GM12878 (cell line): Measurements from ENCODE around the gene IDI1. TPM values are rescaled to one million over a fixed set of nuclear protein-coding genes. Genes with fewer than 3 reads are reported as not detected.
A peak's percentile ranks its signal among the peaks of the same experiment; 100 is the strongest.

Source experiments
- ATAC-seq: fragments of 200-7000 bp; cut with Tn5 transposase; 3 replicates; pipeline ENCODE4 v1.9.1; 2020; ENCODE audit warnings: mild to moderate bottlenecking, moderate library complexity
- BruUV-seq: library from RNA; stranded (reverse); fragments of 400-500 nt; replicated peaks from 2 replicates; lab custom pipeline; 2021; lab: Mats Ljungman, UMichigan
- CTCF ChIA-PET: fragments of 300-600 bp; sonication (Branson Sonifier 250); formaldehyde crosslinking; extraction: SDS; loops from one replicate; lab custom pipeline; 2021; ENCODE audit warnings: inconsistent platforms; lab: Yijun Ruan, JAX
- POLR2A ChIA-PET: fragments of 350-600 bp; formaldehyde crosslinking; extraction: SDS; loops from one replicate; lab custom pipeline; 2021; ENCODE audit warnings: inconsistent platforms; lab: Charles Lee
- RAD21 ChIA-PET: fragments of 300-600 bp; sonication (Branson Sonifier 250); formaldehyde crosslinking; loops from one replicate; lab custom pipeline; 2023; ENCODE audit warnings: antibody characterized with exemption; ENCODE audit not compliant: unreplicated experiment; lab: Charles Lee
- SMC1A ChIA-PET: fragments of 300-600 bp; sonication (Branson Sonifier 250); formaldehyde crosslinking; loops from one replicate; lab custom pipeline; 2023; ENCODE audit not compliant: unreplicated experiment, uncharacterized antibody; lab: Charles Lee
- DNase-seq: peaks from one replicate; pipeline ENCODE4 v3.0.0-alpha.2; 2011; ENCODE audit warnings: low read depth, low spot score
- FAIRE-seq: peaks from 3 replicates; lab custom pipeline; 2011; peaks lifted over from hg19 to GRCh38; lab: Jason Lieb, UNC
- H2AFZ ChIP-seq: 2 replicates; pipeline ENCODE4 v1.6.0; 2011; ENCODE audit warnings: low read depth, low read length, control low read depth; ENCODE audit not compliant: control insufficient read depth
- H3K27ac ChIP-seq: 2 replicates; pipeline ENCODE4 v1.5.1; 2011; ENCODE audit warnings: control low read depth; ENCODE audit not compliant: control insufficient read depth, insufficient read depth
- H3K27me3 ChIP-seq, 2 experiments: replicated peaks in 1 of 2; 2 replicates each; pipeline versions ENCODE4 v1.6.0 to v1.6.1; 2011; ENCODE audit warnings: low read length in 1 of 2; ENCODE audit not compliant: control insufficient read depth in 2 of 2, insufficient read depth in 2 of 2
- H3K36me3 ChIP-seq, 2 experiments: 2 replicates each; pipeline ENCODE4 v1.5.1; 2011; ENCODE audit warnings: low read length in 1 of 2; ENCODE audit not compliant: control insufficient read depth in 2 of 2, insufficient read depth in 2 of 2
- H3K4me1 ChIP-seq: 2 replicates; pipeline ENCODE4 v1.6.1; 2011; ENCODE audit warnings: mild to moderate bottlenecking, low read length, moderate library complexity, mixed read lengths; ENCODE audit not compliant: control insufficient read depth, insufficient read depth
- H3K4me2 ChIP-seq: 2 replicates; pipeline ENCODE4 v1.6.0; 2011; ENCODE audit warnings: control low read depth; ENCODE audit not compliant: control insufficient read depth, insufficient read depth
- H3K4me3 ChIP-seq: fragments of 200-600 bp; sonication (generic); 2 replicates; pipeline ENCODE4 v1.5.1; 2016
- H3K79me2 ChIP-seq: 2 replicates; pipeline ENCODE4 v1.6.0; 2011; ENCODE audit warnings: low read length; ENCODE audit not compliant: control insufficient read depth, insufficient read depth
- H3K9ac ChIP-seq: 2 replicates; pipeline ENCODE4 v1.8.0; 2011; ENCODE audit warnings: low read length, control low read depth, mixed read lengths; ENCODE audit not compliant: control insufficient read depth, insufficient read depth
- H3K9me3 ChIP-seq: replicated peaks from 3 replicates; pipeline ENCODE4 v1.5.1; 2011; ENCODE audit warnings: mild to moderate bottlenecking, low read length; ENCODE audit not compliant: control insufficient read depth, insufficient read depth
- H4K20me1 ChIP-seq: 2 replicates; pipeline ENCODE4 v1.6.0; 2011; ENCODE audit not compliant: control insufficient read depth, insufficient read depth
- BRCA1 ChIP-seq: IDR thresholded peaks from 2 replicates; pipeline ENCODE4 v1.6.1; 2011; ENCODE audit warnings: low read depth, low read length, improper control_type of control experiment
- ESRRA ChIP-seq: IDR thresholded peaks from 2 replicates; pipeline ENCODE4 v1.6.1; 2012; ENCODE audit warnings: mild to moderate bottlenecking, low read length, improper control_type of control experiment
- EZH2 ChIP-seq: IDR thresholded peaks from 2 replicates; pipeline ENCODE4 v1.6.1; 2012; ENCODE audit warnings: low read depth, mild to moderate bottlenecking, control low read depth, inconsistent platforms, low read length, borderline replicate concordance; ENCODE audit not compliant: control insufficient read depth
- HCFC1 ChIP-seq: fragments of 150-350 bp; IDR thresholded peaks from 2 replicates; pipeline ENCODE4 v1.6.1; 2014; ENCODE audit warnings: low read length
- KDM1A ChIP-seq: fragments of 200-600 bp; sonication (generic); IDR thresholded peaks from 2 replicates; pipeline ENCODE4 v1.6.1; 2016; ENCODE audit warnings: borderline replicate concordance
- KLF5 ChIP-seq: fragments of 450-650 bp; IDR thresholded peaks from 2 replicates; pipeline ENCODE4 v1.6.1; 2014; ENCODE audit warnings: mild to moderate bottlenecking; ENCODE audit not compliant: partially characterized antibody
- SMARCA5 ChIP-seq: fragments of 450-650 bp; IDR thresholded peaks from 2 replicates; pipeline ENCODE4 v1.6.1; 2017; ENCODE audit warnings: mild to moderate bottlenecking
- TARDBP ChIP-seq: IDR thresholded peaks from 2 replicates; pipeline ENCODE4 v1.6.1; 2016; ENCODE audit warnings: borderline replicate concordance
- TCF12 ChIP-seq: IDR thresholded peaks from 2 replicates; pipeline ENCODE4 v1.6.1; 2011; ENCODE audit warnings: low read depth, mild to moderate bottlenecking, low read length
- USF2 ChIP-seq: IDR thresholded peaks from 2 replicates; pipeline ENCODE4 v1.6.1; 2011; ENCODE audit warnings: low read depth, low read length, improper control_type of control experiment, borderline replicate concordance
- ZSCAN29 ChIP-seq: fragments of 450-650 bp; IDR thresholded peaks from 2 replicates; pipeline ENCODE4 v1.6.1; 2017; ENCODE audit warnings: mild to moderate bottlenecking, moderate library complexity
- ZZZ3 ChIP-seq: IDR thresholded peaks from 2 replicates; pipeline ENCODE4 v1.6.1; 2011; ENCODE audit warnings: low read depth; ENCODE audit not compliant: control insufficient read depth, insufficient read length
- WGBS: methylation state at CpG from one replicate; pipeline ENCODE4 v1.1.6; 2016; ENCODE audit warnings: low lambda C conversion rate; ENCODE audit not compliant: insufficient replicate concordance, insufficient coverage; ENCODE audit errors: missing lambda C conversion rate; 5-methylcytosine and 5-hydroxymethylcytosine counted together
- in situ Hi-C: fragments of 300-500 bp; cut with MboI; formaldehyde crosslinking; loops from 9 replicates; pipeline ENCODE4 v1.14.3; 2018; ENCODE audit warnings: mixed read lengths
- intact Hi-C: fragments of 100-400 bp; cut with micrococcal nuclease; formaldehyde crosslinking; loops from one replicate; pipeline ENCODE4 v1.14.2; 2022; ENCODE audit not compliant: unreplicated experiment
- polyA plus RNA-seq, 11 experiments: library from polyadenylated mRNA; depleted of rRNA in 4 of 11; unstranded in 6 of 11; stranded (reverse) in 5 of 11; fragments of >200 nt; fragmentation: Nextera tagmentation in 4 of 11; fragmentation: Illumina TruSeq in 1 of 11; extraction: Ambion mirVana in 4 of 11; extraction: Trizol in 1 of 11; gene quantifications; 1 replicate in 1 of 11; 2 replicates in 10 of 11; pipeline versions ENCODE4 v1.2.1 to v1.2.3, GENCODE V29; 2011 to 2016; ENCODE audit warnings: inconsistent platforms in 2 of 11, missing spikeins in 2 of 11, low read depth in 1 of 11
- total RNA-seq, 4 experiments: library from RNA; depleted of rRNA in 3 of 4; stranded (reverse); fragments of >200 nt in 3 of 4; fragmentation: Illumina TruSeq in 1 of 4; extraction: Trizol in 1 of 4; gene quantifications; 2 replicates each; pipeline versions ENCODE4 v1.2.1 to v1.2.3, GENCODE V29; 2013 to 2021
- TF ChIP-seq, protein P1 (sequence below): IDR thresholded peaks from 2 replicates; pipeline ENCODE4 v1.6.1; 2012; ENCODE audit warnings: low read depth, low read length, improper control_type of control experiment
- TF ChIP-seq, protein P2 (sequence below): fragments of 450-650 bp; IDR thresholded peaks from 2 replicates; pipeline ENCODE4 v1.6.1; 2017; ENCODE audit warnings: mild to moderate bottlenecking, low read depth, inconsistent platforms; ENCODE audit not compliant: poor library complexity, severe bottlenecking
- TF ChIP-seq, protein P3 (sequence below): IDR thresholded peaks from 2 replicates; pipeline ENCODE4 v1.6.1; 2011; ENCODE audit warnings: borderline replicate concordance, low read depth, mild to moderate bottlenecking, moderate library complexity, low read length; ENCODE audit not compliant: insufficient read depth, poor library complexity, severe bottlenecking

The IDI1 gene
- total and polyA plus RNA-seq, 10 of the 15 experiments (the other 5 are each of a cell fraction or from before 2014, with no cell fraction given) = 85.5 to 223 (median 157) TPM

- TF ChIP-seq, protein P1, sequence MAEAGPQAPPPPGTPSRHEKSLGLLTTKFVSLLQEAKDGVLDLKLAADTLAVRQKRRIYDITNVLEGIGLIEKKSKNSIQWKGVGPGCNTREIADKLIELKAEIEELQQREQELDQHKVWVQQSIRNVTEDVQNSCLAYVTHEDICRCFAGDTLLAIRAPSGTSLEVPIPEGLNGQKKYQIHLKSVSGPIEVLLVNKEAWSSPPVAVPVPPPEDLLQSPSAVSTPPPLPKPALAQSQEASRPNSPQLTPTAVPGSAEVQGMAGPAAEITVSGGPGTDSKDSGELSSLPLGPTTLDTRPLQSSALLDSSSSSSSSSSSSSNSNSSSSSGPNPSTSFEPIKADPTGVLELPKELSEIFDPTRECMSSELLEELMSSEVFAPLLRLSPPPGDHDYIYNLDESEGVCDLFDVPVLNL = no peak
- no peak for TF ChIP-seq EZH2
- peak; percentile 61; the same call in 1 of the 2 replicates for TF ChIP-seq ZSCAN29
- no peak for TF ChIP-seq ZZZ3
- TF ChIP-seq, protein P2, sequence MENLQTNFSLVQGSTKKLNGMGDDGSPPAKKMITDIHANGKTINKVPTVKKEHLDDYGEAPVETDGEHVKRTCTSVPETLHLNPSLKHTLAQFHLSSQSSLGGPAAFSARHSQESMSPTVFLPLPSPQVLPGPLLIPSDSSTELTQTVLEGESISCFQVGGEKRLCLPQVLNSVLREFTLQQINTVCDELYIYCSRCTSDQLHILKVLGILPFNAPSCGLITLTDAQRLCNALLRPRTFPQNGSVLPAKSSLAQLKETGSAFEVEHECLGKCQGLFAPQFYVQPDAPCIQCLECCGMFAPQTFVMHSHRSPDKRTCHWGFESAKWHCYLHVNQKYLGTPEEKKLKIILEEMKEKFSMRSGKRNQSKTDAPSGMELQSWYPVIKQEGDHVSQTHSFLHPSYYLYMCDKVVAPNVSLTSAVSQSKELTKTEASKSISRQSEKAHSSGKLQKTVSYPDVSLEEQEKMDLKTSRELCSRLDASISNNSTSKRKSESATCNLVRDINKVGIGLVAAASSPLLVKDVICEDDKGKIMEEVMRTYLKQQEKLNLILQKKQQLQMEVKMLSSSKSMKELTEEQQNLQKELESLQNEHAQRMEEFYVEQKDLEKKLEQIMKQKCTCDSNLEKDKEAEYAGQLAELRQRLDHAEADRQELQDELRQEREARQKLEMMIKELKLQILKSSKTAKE = no peak
- TF ChIP-seq, all 136 proteins: peak for 39
Observed at GRCh38 chr10:1056326-1057105, 7.6 kb upstream of the IDI1 start, which contains the start of gene WDR37 (continued).

DNA sequence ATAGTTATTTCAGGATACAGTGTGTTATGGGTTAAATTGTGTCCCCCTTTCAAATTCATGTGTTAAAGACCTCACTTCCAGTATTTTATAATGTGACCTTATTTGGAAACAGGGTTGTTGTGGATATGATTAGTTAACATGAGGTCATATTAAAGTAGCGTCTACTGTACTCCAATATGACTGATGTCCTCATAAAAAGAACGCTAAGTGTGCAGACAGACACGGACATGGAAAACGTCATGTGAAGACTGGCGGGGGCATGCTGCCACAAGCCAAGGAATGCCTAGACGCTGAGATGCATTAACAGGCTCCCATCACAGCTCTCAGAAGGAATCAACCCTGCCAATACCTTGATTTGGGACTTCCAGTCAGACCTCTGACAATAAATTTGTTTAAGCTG, 5.8 kb upstream of the IDI1 start:
- POLR2A ChIA-PET = interaction anchor here (2.5 kb wide), 1 partner anchor 10 kb away, joined by 9 read pairs; no protein-coding TSS in a partner anchor
- FAIRE-seq (no peak), ATAC-seq (no peak), DNase-seq (no peak)
- SMC1A ChIA-PET = interaction anchor here (1.1 to 1.4 kb wide), 3 partner anchors 13 to 127 kb away, joined by 3 to 4 read pairs (median 4); no protein-coding TSS in a partner anchor
- in situ Hi-C loops = no loop called here
- Histone ChIP-seq H3K9me3 (no peaks in the 10 kb centered on the region), H3K4me2 (peak overlapping the region; percentile 77), H3K4me3 (peak overlapping the region; percentile 89), H3K36me3 (peaks cover 0 to 16% of the 10 kb centered on the region in 2 experiments; a peak in 2 of 4 replicates), H3K9ac (no peak overlapping the region), H2AFZ (no peak overlapping the region), H3K27ac (no peak overlapping the region), H4K20me1 (no peaks in the 10 kb centered on the region), H3K27me3 (no peaks in the 10 kb centered on the region), H3K79me2 (peaks cover 94% of the 10 kb centered on the region), H3K4me1 (peaks cover 11% of the 10 kb centered on the region)
- BruUV-seq = no TSS peak
- TF ChIP-seq BRCA1 (no peak), KLF5 (no peak), ESRRA (no peak), USF2 (no peak), HCFC1 (no peak), TARDBP (no peak), TCF12 (no peak), KDM1A (no peak), EZH2 (no peak), SMARCA5 (no peak)
- TF ChIP-seq, protein P3, sequence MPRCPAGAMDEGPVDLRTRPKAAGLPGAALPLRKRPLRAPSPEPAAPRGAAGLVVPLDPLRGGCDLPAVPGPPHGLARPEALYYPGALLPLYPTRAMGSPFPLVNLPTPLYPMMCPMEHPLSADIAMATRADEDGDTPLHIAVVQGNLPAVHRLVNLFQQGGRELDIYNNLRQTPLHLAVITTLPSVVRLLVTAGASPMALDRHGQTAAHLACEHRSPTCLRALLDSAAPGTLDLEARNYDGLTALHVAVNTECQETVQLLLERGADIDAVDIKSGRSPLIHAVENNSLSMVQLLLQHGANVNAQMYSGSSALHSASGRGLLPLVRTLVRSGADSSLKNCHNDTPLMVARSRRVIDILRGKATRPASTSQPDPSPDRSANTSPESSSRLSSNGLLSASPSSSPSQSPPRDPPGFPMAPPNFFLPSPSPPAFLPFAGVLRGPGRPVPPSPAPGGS = no peak
- intact Hi-C loops = no loop called here
- 83% methylated on average over 6 of the region's 6 CpGs for WGBS
- CTCF ChIA-PET = no interaction called here
- RAD21 ChIA-PET = interaction anchor here (1.1 kb wide), 1 partner anchor 126 kb away, joined by 3 read pairs; no protein-coding TSS in a partner anchor
